CD4-positive, alpha-beta T cell treated with Interleukin-2 at 100 ng/mL for 4 hours (primary cell): Measurements from ENCODE around the gene HTT.

ENCODE experiments used
- DNase-seq: peaks from one replicate; pipeline ENCODE4 v3.0.0-alpha.2; 2020; ENCODE audit warnings: low spot score

Gene HTT

DNA sequence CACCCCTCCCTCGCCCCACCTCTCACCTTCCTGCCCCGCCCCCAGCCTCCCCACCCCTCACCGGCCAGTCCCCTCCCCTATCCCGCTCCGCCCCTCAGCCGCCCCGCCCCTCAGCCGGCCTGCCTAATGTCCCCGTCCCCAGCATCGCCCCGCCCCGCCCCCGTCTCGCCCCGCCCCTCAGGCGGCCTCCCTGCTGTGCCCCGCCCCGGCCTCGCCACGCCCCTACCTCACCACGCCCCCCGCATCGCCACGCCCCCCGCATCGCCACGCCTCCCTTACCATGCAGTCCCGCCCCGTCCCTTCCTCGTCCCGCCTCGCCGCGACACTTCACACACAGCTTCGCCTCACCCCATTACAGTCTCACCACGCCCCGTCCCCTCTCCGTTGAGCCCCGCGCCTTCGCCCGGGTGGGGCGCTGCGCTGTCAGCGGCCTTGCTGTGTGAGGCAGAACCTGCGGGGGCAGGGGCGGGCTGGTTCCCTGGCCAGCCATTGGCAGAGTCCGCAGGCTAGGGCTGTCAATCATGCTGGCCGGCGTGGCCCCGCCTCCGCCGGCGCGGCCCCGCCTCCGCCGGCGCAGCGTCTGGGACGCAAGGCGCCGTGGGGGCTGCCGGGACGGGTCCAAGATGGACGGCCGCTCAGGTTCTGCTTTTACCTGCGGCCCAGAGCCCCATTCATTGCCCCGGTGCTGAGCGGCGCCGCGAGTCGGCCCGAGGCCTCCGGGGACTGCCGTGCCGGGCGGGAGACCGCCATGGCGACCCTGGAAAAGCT is at the start of gene HTT, which contains the start of gene HTT-AS:
HTT (plus strand) TSS at position 604 of the 768 bp plus-strand sequence; CDS start at position 749, 145 bp downstream.
HTT-AS (minus strand) TSS at position 461 of the 768 bp plus-strand sequence.
- DNase-seq = peak; percentile 96

DNA sequence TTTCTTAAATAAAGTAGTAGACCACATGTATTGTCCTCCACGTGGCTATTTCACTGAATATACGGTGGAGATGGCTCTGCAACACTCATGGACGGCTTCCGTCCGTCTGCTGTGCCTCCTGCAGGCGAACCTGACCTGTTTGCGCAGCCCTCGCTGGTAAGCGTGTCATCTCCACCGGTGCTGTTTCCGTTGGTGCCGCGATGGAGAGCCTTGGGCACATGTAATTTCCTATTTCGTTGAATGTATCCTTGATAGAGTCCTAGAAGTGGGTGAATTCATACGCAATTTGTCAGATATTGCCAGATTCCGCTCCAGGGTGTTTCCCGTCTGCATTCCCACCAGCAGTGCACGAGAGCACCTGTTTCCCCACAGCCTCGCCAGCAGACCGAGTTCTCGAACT is 48.6 kb upstream of the HTT start:
- DNase-seq = no peak

DNA sequence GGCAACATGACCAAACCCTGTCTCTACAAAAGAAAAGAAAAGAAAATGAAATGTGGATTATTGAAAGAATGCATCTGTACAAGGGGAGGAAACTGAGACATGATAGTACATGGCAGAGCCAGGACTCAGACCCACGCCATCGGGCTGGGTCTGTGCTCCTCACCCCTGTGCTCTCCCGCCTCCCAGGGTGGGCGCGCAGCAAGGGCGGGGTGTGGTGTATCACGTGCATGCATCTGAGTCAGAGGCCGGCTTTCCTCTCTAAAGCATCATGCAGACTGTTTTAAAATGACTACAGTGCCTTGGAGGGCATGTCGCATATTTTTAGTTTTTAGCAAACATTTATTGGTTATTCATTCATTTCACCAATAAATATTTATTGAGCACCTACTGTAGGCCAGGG is 47.9 kb upstream of the HTT start:
- DNase-seq = no peak

DNA sequence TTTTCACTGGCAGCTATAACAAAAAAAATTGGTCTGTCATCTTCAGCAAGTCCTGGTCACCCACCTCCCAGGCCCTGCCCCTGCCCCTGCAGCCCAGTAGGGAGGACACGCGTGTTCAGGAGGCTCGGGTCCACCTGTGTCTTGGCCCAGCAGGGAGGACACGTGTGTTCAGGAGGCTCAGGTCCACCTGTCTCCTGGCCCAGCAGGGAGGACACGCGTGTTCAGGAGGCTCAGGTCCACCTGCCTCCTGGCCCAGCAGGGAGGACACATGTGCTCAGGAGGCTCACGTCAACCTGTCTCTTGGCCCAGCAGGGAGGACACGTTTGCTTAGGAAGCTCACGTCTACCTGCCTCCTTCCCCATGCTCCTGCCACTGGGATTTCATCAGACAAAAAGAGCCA is 45.0 kb upstream of the HTT start:
- DNase-seq = no peak

DNA sequence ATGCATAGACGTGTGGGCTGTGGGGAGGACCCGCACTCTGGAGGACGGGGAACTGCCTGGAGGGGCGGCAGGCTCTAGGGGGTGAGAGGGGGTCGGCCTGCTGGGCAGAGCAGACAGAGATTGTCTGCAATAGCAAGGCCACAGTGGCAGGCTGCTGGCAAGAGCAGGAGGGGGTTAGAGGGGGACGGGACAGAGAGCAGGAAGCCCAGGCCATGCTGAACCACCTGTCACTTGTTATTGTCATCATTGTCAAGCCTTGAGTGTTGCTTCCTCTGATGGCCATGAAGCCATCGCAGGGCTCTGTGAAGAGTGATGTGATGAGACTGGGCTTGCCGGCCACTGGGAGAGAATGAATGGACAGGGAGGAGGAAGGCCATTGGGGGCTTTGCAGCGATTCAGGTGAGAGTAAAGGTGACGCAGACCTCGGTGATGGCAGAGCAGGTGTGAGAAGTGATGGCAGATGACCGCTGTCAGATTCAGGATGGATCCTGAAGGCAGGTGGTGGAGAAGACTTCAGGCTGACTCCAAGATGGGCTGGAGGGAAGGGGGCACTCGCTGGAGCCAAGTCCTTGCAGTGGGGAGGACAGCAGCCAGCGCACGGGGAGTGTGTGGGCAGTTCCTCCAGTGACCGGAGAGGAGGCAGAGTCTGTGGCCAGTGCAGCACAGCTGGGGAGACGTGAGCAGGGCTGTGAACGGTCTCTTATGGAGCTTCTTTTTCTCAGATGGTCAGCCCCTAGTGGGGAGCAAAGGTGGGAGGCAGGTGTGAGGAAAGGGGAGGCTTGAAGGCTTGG is 43.7 kb upstream of the HTT start:
- no peak for DNase-seq

DNA sequence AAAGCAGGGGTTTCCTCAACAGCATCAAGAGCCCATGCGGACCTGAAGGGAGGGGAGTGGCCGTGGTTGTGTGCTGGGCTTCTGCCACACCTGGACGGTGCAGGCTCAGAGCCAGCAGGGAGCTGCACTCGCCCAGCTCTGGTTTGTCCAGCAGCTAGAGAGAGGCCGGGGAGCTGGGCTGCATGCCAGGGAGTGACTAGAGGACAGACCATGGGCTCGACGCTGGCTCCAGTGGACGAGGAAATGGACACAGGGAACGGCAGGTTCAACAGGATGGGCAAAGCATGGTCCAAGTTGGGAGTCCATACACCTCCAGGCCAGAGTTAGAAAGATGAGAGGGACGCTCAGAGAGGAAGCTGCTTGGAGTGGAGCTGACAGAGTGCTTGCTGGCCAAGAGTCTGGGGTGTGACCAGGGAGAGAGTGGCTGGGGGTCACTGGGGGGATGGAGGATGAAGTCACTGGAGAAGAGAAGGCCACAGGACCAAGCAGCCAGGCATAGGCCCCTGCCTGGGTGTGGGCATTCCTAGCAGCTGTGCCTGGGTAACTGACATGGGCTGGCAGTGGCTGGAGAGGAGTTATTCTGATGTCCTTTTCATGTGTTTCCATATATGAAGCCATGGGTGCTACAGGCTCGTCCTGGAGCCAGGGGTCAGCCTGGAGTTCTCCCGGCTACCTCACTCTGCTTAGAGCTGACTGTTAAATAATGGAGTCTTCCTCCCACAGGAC is 43.0 kb upstream of the HTT start:
- no peak for DNase-seq

DNA sequence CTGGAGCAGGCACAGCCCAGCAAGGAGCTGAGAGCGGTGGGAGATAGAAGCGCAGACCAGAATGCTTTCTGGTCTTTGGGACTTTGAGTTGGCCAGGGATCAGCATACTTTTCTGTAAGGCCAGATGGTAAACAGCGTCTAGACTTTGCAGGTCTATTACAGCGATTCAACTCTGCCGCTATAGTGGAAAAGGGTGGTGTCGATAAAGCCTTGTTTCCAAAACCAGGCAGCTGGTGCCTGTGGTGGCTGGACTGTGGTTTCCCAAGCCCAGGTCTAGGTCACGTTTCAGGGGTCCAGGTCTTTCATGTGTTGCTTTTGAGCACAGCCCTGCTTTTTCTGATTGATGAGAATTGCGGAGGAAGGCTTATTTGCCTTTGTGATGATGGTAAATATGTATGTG is 40.2 kb upstream of the HTT start:
- no peak for DNase-seq

DNA sequence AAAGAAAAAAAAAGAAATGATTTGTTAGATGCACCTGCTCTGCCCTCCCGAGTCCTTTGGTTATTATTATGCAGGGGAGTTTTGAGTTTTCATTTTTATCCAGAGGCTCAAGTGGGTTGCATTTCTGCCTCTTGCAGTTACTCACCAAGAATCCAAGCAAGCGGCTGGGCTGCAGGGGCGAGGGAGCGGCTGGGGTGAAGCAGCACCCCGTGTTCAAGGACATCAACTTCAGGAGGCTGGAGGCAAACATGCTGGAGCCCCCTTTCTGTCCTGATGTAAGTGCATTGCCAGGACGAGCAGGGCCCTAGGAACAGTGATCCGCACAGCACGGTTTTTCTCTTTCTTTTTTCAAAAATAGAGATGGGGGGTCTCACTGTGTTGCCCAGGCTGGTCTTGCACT is 39.2 kb upstream of the HTT start:
- no peak for DNase-seq

DNA sequence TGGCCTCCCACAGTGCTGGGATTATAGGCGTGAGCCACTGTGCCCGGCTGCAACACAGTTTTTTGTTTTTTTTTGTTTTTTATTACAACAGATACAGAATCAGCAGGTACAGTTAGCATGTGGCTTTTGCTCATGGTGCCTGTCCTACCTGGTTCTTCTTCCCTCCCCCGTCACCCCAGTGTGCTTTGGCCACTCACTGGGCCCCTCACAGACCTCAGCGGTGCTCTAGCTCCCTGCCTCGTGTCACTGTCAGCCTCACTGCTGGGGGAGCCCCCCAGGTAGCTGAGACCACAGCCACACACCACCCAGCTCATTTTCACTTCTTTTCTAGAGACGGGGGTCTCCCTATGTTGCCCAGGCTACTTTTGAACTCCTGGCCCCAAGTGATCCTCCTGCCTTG is 38.8 kb upstream of the HTT start:
- DNase-seq = no peak

DNA sequence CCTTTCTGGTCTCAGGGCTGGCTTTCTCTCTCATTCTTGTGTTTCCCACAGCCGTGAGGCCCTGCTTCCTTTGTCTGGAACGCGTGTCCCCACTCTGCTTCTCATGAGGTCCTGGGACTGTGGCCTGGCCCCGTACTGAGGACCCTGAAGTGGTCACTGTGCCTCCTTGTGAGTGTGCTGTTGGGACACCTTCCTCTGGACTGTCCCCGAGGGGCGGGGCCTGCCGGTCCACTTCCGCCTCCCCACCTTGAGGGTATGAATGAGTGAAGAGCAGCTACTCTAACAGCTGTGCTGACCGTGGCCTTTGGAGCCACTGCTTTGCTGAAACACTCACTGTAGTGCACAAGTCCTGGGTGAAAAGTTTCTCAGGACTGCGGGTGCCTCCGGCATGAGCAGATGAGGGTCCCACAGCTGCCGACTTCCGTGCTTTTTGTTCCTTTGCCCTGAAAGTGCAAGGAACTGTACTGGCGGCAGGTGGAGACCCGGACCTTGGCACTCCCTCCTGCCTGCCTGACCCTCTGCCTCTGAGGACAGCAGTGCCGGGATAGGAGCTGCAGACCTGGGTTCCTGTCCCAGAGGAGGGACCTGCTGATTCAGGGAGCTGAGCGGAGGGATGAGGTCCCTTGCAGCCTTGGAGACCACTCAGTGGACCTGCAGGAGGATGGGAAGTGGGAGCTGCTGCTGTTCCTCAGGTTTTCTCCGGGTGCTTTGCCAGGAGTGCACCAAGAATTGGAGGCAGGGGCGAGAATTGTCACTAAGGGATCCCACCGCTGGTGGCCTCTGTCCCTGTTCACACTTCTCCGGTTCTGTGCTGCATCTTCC is 38.1 kb upstream of the HTT start:
- DNase-seq = no peak

DNA sequence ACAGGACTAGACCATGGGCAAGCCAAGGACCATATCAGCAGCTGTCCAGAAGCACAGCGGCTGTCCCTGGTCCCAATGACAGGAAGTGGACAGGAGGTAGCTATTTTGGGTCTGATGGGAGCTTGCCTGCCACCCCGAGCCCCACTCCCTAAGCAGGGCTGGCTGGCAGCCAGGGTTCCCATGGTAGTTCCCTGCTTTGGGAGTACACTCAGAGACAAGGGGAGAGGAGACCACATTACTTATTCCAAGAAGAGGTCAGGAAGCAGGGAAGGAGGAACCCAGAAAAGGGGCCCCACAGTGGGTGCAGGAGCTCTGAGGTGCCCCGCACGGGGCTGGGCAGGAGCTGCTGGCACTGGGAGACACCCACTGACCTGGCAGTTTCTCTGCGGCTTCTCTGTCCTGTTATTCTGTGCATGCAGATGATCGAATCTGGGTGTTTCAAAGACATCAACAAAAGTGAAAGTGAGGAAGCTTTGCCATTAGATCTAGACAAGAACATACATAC is 36.5 kb upstream of the HTT start:
- DNase-seq = peak; percentile 14

DNA sequence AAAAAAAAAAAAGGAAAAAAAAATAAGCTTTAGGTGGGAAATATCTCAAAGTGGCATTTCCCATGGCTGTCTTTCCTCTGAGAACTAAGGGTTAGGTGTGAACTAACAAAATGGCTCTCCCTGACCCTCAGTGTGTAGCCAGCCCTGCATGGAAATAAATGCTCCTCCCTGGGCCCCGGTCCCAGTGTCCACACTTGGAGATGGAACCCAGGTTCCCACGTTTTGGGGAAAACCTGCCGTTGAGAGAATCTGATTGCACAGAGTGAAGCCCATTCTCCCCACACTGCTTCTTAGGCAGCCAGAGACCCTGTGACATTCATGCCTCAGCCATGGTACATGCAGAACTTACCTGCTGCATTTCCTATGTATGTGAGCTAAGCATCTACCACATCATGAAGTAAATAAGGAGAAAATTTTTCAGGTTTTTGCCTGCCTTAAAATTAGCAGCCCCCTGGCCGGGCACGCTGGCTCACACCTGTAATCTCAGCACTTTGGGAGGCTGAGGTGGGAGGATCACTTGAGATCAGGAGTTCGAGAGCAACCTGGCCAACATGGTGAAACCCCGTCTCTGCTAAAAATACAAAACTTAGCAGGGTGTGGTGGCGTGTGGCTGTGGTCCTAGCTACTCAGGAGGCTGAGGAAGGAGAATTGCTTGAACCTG is 34.6 kb upstream of the HTT start:
- DNase-seq = no peak

DNA sequence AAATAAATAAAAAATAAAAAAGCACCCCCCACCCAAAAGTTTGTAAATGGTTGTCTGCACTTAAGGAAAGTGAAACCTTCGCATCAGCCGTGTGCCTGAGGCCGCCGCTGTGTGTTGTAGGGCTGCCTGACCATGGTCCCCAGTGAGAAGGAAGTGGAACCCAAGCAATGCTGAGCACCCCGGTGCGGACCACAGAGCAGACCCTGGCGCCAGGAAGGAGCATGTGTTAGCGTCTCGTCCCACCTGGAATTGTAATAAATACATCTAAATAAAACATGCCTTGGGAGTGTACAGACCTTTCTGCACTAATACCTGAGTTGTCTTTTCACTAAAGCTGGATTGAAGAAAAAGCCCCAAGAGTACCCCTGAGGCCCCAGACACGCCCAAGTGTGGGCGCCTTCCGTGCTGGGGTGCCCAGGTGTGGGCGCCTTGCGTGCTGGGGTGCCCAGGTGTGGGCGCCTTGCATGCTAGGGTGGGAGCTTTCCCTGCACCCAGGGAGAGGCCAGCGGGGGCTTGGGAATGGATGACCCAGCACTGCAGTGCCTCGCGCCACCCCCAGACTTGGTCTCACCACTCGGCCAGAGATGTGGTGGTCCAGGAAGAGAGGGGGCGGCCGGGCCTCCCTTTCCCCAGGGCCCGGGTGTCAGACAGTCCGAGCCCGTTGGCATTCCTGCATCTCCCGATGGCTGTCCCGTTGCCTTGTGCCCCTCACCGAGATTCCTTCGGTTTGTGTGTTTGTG is 33.9 kb upstream of the HTT start:
- no peak for DNase-seq

DNA sequence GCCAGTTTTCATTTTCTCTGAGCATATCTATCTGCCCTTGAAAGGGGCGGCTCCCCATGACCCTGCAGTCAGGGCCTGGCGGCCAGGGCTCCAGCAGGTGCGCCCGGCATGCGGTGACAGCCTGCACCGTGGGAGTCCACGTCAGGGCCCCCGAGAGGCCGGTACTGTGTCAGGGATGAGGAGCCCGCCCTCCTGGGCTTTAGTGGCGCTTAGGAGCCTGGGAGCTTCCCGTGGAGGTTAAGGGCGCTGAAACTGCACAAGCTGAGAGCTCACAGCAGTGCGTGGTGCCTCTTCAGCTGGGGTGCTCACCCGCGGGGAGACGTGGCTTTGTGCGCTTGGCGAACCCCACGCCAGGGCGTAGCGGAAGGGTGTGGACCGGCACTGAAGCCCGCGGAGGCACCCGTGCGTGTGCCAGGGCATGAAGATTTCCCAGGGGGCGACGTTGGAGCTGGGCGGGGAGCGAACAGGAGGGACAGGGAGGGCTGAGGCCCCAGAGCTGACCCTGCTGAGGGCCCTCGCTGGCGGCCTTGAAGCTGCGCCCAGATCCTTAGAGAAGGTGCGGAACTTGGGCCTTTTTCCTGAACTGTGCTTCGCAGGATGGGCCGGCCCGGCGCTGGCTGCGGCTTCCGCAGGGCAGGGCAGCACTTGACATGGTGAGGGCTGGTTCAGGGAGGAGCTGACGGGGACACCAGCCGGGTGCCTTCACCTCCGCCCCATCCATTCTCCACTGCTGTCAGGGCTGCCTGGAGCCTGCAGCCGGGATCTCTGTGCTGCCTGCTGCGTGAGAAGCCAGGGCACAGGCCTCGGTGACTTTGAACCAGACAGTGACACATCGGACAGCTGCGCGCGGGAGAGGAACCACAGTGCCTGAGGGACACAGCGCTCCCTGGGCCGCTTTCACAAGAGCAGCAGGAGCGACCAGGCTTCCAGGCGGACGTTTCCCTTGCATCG is 33.0 kb upstream of the HTT start:
- peak; percentile 41 for DNase-seq

DNA sequence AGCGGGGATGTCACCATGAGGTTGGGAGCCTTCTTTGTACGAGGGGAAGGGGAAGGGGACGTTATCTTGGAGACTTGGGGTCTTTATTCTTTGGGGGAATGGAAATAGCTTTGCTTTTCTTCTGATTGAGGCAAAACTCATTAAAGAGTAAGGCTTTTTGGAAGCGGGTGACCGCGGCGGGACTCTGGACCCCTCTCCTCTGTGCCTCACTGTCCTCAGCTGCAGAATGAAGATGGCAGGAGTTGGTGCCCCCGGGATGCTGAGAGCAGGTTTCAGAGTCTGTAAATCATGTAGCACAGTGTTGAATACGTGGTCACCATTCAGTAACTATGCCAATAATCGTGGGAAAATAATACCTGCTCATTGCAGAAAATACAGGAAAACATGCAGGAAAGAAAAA is 32.3 kb upstream of the HTT start:
- DNase-seq = no peak

DNA sequence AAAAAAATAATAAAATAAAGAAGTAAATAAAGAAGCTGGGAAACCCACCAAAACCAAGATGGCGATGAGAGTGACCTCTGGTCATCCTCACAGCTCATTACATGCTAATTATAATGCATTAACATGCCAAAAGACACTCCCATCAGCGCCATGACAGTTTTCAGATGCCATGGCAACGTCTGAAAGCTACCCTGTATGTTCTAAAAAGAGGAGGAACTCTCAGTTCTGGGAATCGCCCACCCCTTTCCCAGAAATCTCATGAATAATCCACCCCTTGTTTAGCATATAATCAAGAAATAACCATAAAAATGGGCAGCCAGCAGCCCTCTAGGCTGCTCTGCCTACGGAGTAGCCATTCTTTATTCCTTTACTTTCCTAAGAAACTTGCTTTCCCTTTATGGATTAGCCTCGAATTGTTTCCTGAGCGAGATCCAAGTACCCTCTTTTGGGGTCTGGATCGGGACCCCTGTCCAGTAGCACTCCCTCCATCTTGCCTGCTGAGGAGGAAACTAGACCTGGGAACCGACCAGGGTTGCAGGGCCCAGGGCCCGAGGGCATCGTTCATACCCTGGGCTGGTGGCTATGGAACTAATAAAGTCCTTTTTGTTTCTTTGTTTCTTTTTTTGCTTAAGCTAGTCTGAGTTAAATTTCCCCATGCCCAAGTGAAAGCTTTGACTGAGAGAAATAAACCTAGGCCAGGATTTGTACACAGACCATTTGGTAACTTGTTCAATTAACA is 31.0 kb upstream of the HTT start:
- DNase-seq = no peak

DNA sequence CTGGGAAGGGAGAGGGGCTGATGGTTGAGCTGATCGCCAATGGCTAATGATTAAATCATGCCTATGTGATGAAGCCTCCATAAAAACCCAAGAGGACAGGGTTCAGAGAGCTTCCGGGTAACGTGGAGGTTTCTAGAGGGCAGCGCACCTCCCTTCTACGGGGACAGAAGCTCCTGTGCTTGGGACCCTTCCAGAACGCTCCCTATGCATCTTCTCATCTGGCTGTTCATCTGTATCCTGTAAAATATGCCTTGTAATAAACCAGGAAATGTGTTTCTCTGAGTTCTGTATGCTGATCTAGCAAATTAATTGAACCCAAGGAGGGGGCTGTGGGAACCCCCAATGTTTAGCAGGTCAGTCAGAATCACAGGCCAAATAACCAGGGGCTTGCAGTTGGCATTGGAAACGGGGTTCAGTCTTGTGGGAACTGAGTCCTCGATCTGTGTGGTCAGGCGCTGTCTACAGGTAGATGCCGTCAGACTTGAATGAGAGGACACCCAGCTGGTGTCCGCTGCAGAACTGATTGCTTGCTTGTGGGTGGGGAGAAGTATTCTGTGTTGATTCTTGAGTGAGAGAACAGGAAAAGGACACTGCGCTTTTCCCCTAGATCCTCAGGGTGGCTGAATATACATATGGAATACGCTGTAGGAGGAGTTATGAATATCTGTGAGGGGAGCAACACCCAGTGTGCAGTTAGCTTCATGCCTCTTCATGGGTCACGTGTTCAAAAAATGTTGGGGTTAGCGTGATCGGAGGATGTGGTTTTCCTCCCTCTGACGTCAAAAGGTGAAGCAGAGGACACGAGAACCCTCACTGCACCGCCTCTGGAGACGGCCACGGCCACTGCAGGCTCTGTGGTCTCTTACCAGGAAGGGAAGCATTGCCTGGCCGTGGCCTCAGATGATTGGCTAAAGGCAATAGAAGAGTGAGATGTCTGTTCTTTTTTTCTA is 29.3 kb upstream of the HTT start:
- DNase-seq = peak; percentile 63
